Mammary epithelial cell (primary cell): ENCODE data around the gene ZDHHC13.

Source experiments
- CTCF ChIP-seq, 2 donors: IDR thresholded peaks in 1 of 2; conservative IDR thresholded peaks in 1 of 2; 2 replicates each; pipeline ENCODE4 v1.5.1; 2011 to 2012; ENCODE audit warnings: inconsistent platforms in 2 of 2, low read length in 2 of 2, mild to moderate bottlenecking in 2 of 2, control low read depth in 1 of 2, low read depth in 1 of 2; ENCODE audit not compliant: insufficient read depth in 1 of 2; ENCODE audit errors: extremely low read depth in 1 of 2
- EZH2 ChIP-seq: IDR thresholded peaks from 2 replicates; pipeline ENCODE4 v1.6.1; 2012; ENCODE audit warnings: low read length, inconsistent platforms, borderline replicate concordance

DNA sequence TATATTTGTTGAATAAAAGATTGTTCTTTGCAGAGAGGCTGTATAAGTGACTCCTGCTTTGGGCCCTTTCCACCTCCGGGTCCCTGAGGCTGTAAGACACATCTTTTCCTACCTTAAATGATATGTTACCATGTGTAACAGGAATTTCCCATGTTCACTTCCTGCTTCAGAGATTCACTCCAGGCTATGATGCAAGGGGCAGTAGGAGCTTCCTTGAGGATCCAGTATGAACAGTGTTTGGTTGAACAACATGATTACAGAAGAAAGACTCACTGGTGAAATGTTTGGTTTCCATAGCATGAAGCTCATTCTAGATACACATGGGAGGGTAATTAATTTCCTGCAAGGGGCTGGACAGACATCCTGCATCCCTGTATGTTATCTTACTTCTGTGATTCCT lies 25.6 kb upstream of the ZDHHC13 start:
- no peak for TF ChIP-seq CTCF (conservative IDR thresholded peaks at IDR 0.05 in 1 of 2, IDR thresholded peaks at IDR 0.05 in 1 of 2; ENCODE audit: extremely low read depth in 1 of 2, insufficient read depth in 1 of 2, low read depth in 1 of 2, low read length in 2 of 2)
- TF ChIP-seq EZH2, result no peak
